GM19239 (cell line): Measurements from ENCODE around the gene TCF23.
"Not testable (repeated sequence)": the region's sequence is repeated elsewhere in the genome, so short reads cannot be mapped to it uniquely, and the experiment has no call there.

Experiments
- DNase-seq: peaks from one replicate; pipeline ENCODE4 v3.0.0; 2011; ENCODE audit warnings: low spot score; ENCODE audit not compliant: insufficient read length
- FAIRE-seq: peaks from 2 replicates; lab custom pipeline; 2011; peaks lifted over from hg19 to GRCh38; lab: Jason Lieb, UNC

The TCF23 gene

GRCh38 chr2:27152102-27152795 lies 3.4 kb downstream of the TCF23 start:
- no peak for DNase-seq
- no peak for FAIRE-seq

GRCh38 chr2:27152796-27153464 lies 4.1 kb downstream of the TCF23 start:
- no peak for FAIRE-seq

GRCh38 chr2:27154488-27154887 lies 5.7 kb downstream of the TCF23 start:
- DNase-seq, result no peak
- FAIRE-seq, result no peak

More at GRCh38 chr2:27152796-27153464, 4.1 kb downstream of the TCF23 start:
- DNase-seq, result no peak

GRCh38 chr2:27155069-27155520 lies 6.3 kb downstream of the TCF23 start:
- DNase-seq, result no peak
- FAIRE-seq, result no peak

- DNase-seq (no peak), FAIRE-seq (no peak)
Observed at GRCh38 chr2:27158468-27158867, 9.7 kb downstream of the TCF23 start.

GRCh38 chr2:27159271-27159670 lies 10.5 kb downstream of the TCF23 start:
- no peak for DNase-seq
- no peak for FAIRE-seq

GRCh38 chr2:27160191-27160590 lies 11.4 kb downstream of the TCF23 start:
- DNase-seq, result no peak
- FAIRE-seq, result no peak

- DNase-seq (no peak), FAIRE-seq (no peak)
Observed at GRCh38 chr2:27162151-27163121, 13.6 kb downstream of the TCF23 start.

GRCh38 chr2:27164960-27165763 lies 16.4 kb downstream of the TCF23 start:
- FAIRE-seq, result peak; percentile 78
- DNase-seq, result no peak

GRCh38 chr2:27170581-27171337 lies 22.0 kb downstream of the TCF23 start:
- no peak for DNase-seq
- no peak for FAIRE-seq

- no peak for DNase-seq
- no peak for FAIRE-seq
Observed at GRCh38 chr2:27171351-27171848, 22.6 kb downstream of the TCF23 start.

GRCh38 chr2:27174638-27175037 lies 25.8 kb downstream of the TCF23 start:
- DNase-seq (no peak), FAIRE-seq (no peak)

GRCh38 chr2:27175330-27175729 lies 26.5 kb downstream of the TCF23 start:
- no peak for DNase-seq
- no peak for FAIRE-seq

GRCh38 chr2:27175781-27176180 lies 27.0 kb downstream of the TCF23 start:
- not testable (repeated sequence) for FAIRE-seq

GRCh38 chr2:27177441-27178351 lies 28.9 kb downstream of the TCF23 start:
- DNase-seq (no peak), FAIRE-seq (no peak)

More at GRCh38 chr2:27175781-27176180, 27.0 kb downstream of the TCF23 start:
- not testable (repeated sequence) for DNase-seq

- FAIRE-seq, result no peak
- no peak for DNase-seq
Observed at GRCh38 chr2:27178469-27178868, 29.7 kb downstream of the TCF23 start.

- FAIRE-seq (no peak), DNase-seq (no peak)
Observed at GRCh38 chr2:27179344-27180000, 30.7 kb downstream of the TCF23 start.
